Endothelial cell of umbilical vein (primary cell): ENCODE results near the gene IL6R. TPM values are rescaled to one million over a fixed set of nuclear protein-coding genes. Genes with fewer than 3 reads are reported as not detected.

ENCODE experiments used
- BruUV-seq: library from RNA; stranded (reverse); fragments of 400-500 nt; replicated peaks from 2 replicates; lab custom pipeline; 2021; lab: Mats Ljungman, UMichigan
- CTCF ChIA-PET: fragments of 300-600, 350-600 bp; sonication (Branson Sonifier 250); formaldehyde crosslinking; loops from one replicate; lab custom pipeline; 2021; ENCODE audit warnings: antibody characterized with exemption, inconsistent platforms; lab: Charles Lee
- POLR2A ChIA-PET: fragments of 300-600, 350-600 bp; sonication (Branson Sonifier 250); formaldehyde crosslinking; loops from one replicate; lab custom pipeline; 2021; ENCODE audit warnings: antibody characterized with exemption, inconsistent platforms; lab: Charles Lee
- DNase-seq: peaks from one replicate; pipeline ENCODE4 v3.0.0-alpha.2; 2011; ENCODE audit warnings: low read depth, low spot score
- FAIRE-seq: peaks from 2 replicates; lab custom pipeline; 2011; peaks lifted over from hg19 to GRCh38; lab: Jason Lieb, UNC
- H2AFZ ChIP-seq: 2 replicates; pipeline ENCODE4 v1.6.0; 2012; ENCODE audit warnings: low read depth, low read length, control low read depth, inconsistent platforms
- H3K27ac ChIP-seq: 2 replicates; pipeline ENCODE4 v1.5.1; 2011; ENCODE audit warnings: low read depth, mild to moderate bottlenecking, control low read depth, low read length, moderate library complexity; ENCODE audit not compliant: insufficient read depth
- H3K27me3 ChIP-seq, 2 experiments: 2 replicates each; pipeline versions ENCODE4 v1.6.0 to v1.6.1; 2011; ENCODE audit warnings: low read length in 2 of 2, mixed read lengths in 1 of 2; ENCODE audit not compliant: control insufficient read depth in 2 of 2, insufficient read depth in 2 of 2
- H3K36me3 ChIP-seq, 2 experiments: 2 replicates in 1 of 2; 3 replicates in 1 of 2; pipeline ENCODE4 v1.5.1; 2011; ENCODE audit warnings: low read length in 2 of 2, mild to moderate bottlenecking in 1 of 2, moderate library complexity in 1 of 2; ENCODE audit not compliant: control insufficient read depth in 2 of 2, insufficient read depth in 2 of 2; ENCODE audit errors: extremely low read depth in 1 of 2
- H3K4me1 ChIP-seq: 3 replicates; pipeline ENCODE4 v1.5.1; 2011; ENCODE audit warnings: mild to moderate bottlenecking, low read length; ENCODE audit not compliant: control insufficient read depth, insufficient read depth; ENCODE audit errors: extremely low read depth
- H3K4me2 ChIP-seq: 2 replicates; pipeline ENCODE4 v1.6.1; 2011; ENCODE audit warnings: low read length, control low read depth, mixed read lengths; ENCODE audit not compliant: insufficient read depth
- H3K4me3 ChIP-seq, 3 experiments: fragments of 200-600 bp in 1 of 3; sonication (generic), shearing (Covaris generic) in 1 of 3; replicated peaks in 1 of 3; 2 replicates each; pipeline ENCODE4 v1.5.1; 2011 to 2016; ENCODE audit warnings: control low read depth in 3 of 3, low read length in 3 of 3, mild to moderate bottlenecking in 2 of 3, inconsistent platforms in 1 of 3, low read depth in 1 of 3, moderate library complexity in 1 of 3; ENCODE audit not compliant: insufficient read depth in 1 of 3
- H3K79me2 ChIP-seq: 2 replicates; pipeline ENCODE4 v1.6.0; 2012; ENCODE audit warnings: low read length, inconsistent platforms; ENCODE audit not compliant: control insufficient read depth, insufficient read depth
- H3K9ac ChIP-seq: replicated peaks from 2 replicates; pipeline ENCODE3; 2011; ENCODE audit warnings: low read length, control low read depth; ENCODE audit not compliant: insufficient read depth; ENCODE audit errors: extremely low read depth
- H3K9me1 ChIP-seq: replicated peaks from 3 replicates; pipeline ENCODE4 v1.6.0; 2011; ENCODE audit warnings: mild to moderate bottlenecking, low read length; ENCODE audit not compliant: control insufficient read depth, insufficient read depth; ENCODE audit errors: extremely low read depth
- H3K9me3 ChIP-seq: replicated peaks from 2 replicates; pipeline ENCODE4 v1.5.1; 2012; ENCODE audit warnings: low read length, inconsistent platforms; ENCODE audit not compliant: control insufficient read depth, insufficient read depth
- H4K20me1 ChIP-seq: replicated peaks from 2 replicates; pipeline ENCODE3; 2011; ENCODE audit warnings: mild to moderate bottlenecking, low read length; ENCODE audit not compliant: control insufficient read depth, insufficient read depth; ENCODE audit errors: extremely low read depth
- CTCF ChIP-seq, 2 donors: IDR thresholded peaks; 1 replicate in 1 of 2; 2 replicates in 1 of 2; pipeline ENCODE4 v1.5.1; 2011; ENCODE audit warnings: low read length in 2 of 2, mild to moderate bottlenecking in 2 of 2, moderate library complexity in 2 of 2, control low read depth in 1 of 2, inconsistent platforms in 1 of 2, low read depth in 1 of 2; ENCODE audit not compliant: insufficient read depth in 1 of 2; ENCODE audit errors: extremely low read depth in 1 of 2
- EZH2 ChIP-seq: IDR thresholded peaks from 2 replicates; pipeline ENCODE4 v1.6.1; 2012; ENCODE audit warnings: borderline replicate concordance, low read depth, mild to moderate bottlenecking, moderate library complexity, low read length, inconsistent platforms; ENCODE audit not compliant: severe bottlenecking
- FOS ChIP-seq: IDR thresholded peaks from 2 replicates; pipeline ENCODE4 v1.6.1; 2011; ENCODE audit warnings: mild to moderate bottlenecking, low read length, moderate library complexity, borderline replicate concordance; ENCODE audit not compliant: insufficient read depth
- GATA2 ChIP-seq: IDR thresholded peaks from 2 replicates; pipeline ENCODE4 v1.7.0; 2011; ENCODE audit warnings: low read depth, mild to moderate bottlenecking, moderate library complexity, mixed read lengths, low read length; ENCODE audit not compliant: insufficient read length, insufficient read depth
- JUN ChIP-seq: IDR thresholded peaks from 2 replicates; pipeline ENCODE4 v1.6.1; 2011; ENCODE audit warnings: borderline replicate concordance, low read depth; ENCODE audit not compliant: insufficient read length, insufficient read depth
- MAX ChIP-seq: IDR thresholded peaks from 2 replicates; pipeline ENCODE4 v1.6.1; 2011; ENCODE audit not compliant: insufficient read depth, insufficient read length
- MYC ChIP-seq: IDR thresholded peaks from one replicate; pipeline ENCODE4 v1.6.1; 2011; ENCODE audit warnings: mild to moderate bottlenecking, low read depth, low read length
- POLR2A ChIP-seq: IDR thresholded peaks from 2 replicates; pipeline ENCODE4 v1.6.1; 2012; ENCODE audit warnings: low read depth, mild to moderate bottlenecking, control low read depth, low read length
- POLR2AphosphoS5 ChIP-seq: IDR thresholded peaks from 2 replicates; pipeline ENCODE4 v1.6.1; 2012; ENCODE audit warnings: low read depth, mild to moderate bottlenecking, control low read depth, low read length, moderate library complexity; ENCODE audit not compliant: insufficient read depth
- dilution Hi-C: fragments of 300-500 bp; cut with MboI; formaldehyde crosslinking; loops from one replicate; pipeline ENCODE4 v1.15.0; 2019; ENCODE audit warnings: low sequenced_read_pairs; ENCODE audit not compliant: extremely low pct_ligation_motif_present
- intact Hi-C: fragments of 100-400 bp; cut with micrococcal nuclease; formaldehyde crosslinking; loops from one replicate; pipeline ENCODE4 v1.10.0; 2022
- polyA plus RNA-seq, 4 experiments: library from polyadenylated mRNA; depleted of rRNA in 3 of 4; stranded (reverse) in 3 of 4; unstranded in 1 of 4; fragments of >200 nt; gene quantifications; 2 replicates each; pipeline versions ENCODE4 v1.2.1 to v1.2.3, GENCODE V29; 2011 to 2012; ENCODE audit warnings: missing spikeins in 1 of 4
- total RNA-seq: library from RNA; stranded (reverse); gene quantifications from 2 replicates; pipeline ENCODE4 v1.2.3, GENCODE V29; 2021

Gene IL6R
- total and polyA plus RNA-seq, 2 donors (not counting 3 experiments of a cell fraction or from before 2014, with no cell fraction given) = 4.8 to 5.1 TPM

- TF ChIP-seq EZH2 = no peak
- no peak for TF ChIP-seq FOS
- no peak for TF ChIP-seq GATA2
- no peak for TF ChIP-seq MYC
- no peak for TF ChIP-seq CTCF (IDR thresholded peaks at IDR 0.05; ENCODE audit: extremely low read depth in 1 of 2, insufficient read depth in 1 of 2, low read depth in 1 of 2, low read length in 2 of 2)
- no peak for TF ChIP-seq JUN
- TF ChIP-seq POLR2A = no peak
- TF ChIP-seq MAX = no peak
- no peak for TF ChIP-seq POLR2AphosphoS5
- H3K9me3 ChIP-seq = no peaks in the 10 kb centered on the region
- CTCF ChIA-PET = interaction anchor here (1.4 to 2.6 kb wide), 4 partner anchors 12 to 114 kb away, joined by 3 to 15 read pairs (median 6); no protein-coding TSS in a partner anchor
- H3K4me2 ChIP-seq = no peak overlapping the region
- intact Hi-C loops = no loop called here
- no peak overlapping the region for H2AFZ ChIP-seq
- H4K20me1 ChIP-seq = no peaks in the 10 kb centered on the region
- no peak overlapping the region for H3K27ac ChIP-seq
- H3K9me1 ChIP-seq = no peaks in the 10 kb centered on the region
- H3K9ac ChIP-seq = no peak overlapping the region
- DNase-seq (no peak), FAIRE-seq (no peak)
- H3K4me3 ChIP-seq = no peak overlapping the region
- H3K4me1 ChIP-seq = peaks cover 8% of the 10 kb centered on the region
- H3K36me3 ChIP-seq = peaks cover 0 to 2% of the 10 kb centered on the region in 2 experiments
- no peaks in the 10 kb centered on the region for H3K79me2 ChIP-seq
- BruUV-seq = no TSS peak
- dilution Hi-C loops = no loop called here
- no peaks in the 10 kb centered on the region for H3K27me3 ChIP-seq
- POLR2A ChIA-PET = no interaction called here
Measured at GRCh38 chr1:154467434-154468102, 62.4 kb downstream of the IL6R start.
